ENCODE measurements around the gene ADA. TPM values are rescaled to one million over a fixed set of nuclear protein-coding genes. Genes with fewer than 3 reads are reported as not detected.

ADA gene
- total RNA-seq, 4 donors from 2014 or later = 2.2 to 5.1 (median 3.0) TPM

GRCh38 chr20:44648579-44648978, 2.9 kb downstream of the ADA start:
- H3K4me3 ChIP-seq = no peak overlapping the region
- no peak for ATAC-seq
- H3K4me1 ChIP-seq = peaks cover 14 to 18% of the 10 kb centered on the region in 2 donors
- intact Hi-C loops (cut with DNase I; ENCODE audit: low total_unique reads) = no loop called here
- H3K27ac ChIP-seq = peak overlapping the region in 1 of 4 donors; percentile 18
- H3K9me3 ChIP-seq = no peaks in the 10 kb centered on the region
- H3K27me3 ChIP-seq = peaks cover 0 to 4% (median 0%) of the 10 kb centered on the region in 3 donors
- TF ChIP-seq POLR2A (IDR thresholded peaks at IDR 0.05) = no peak
- DNase-seq = no peak
- in situ Hi-C loops (cut with MboI; ENCODE audit: low sequenced_read_pairs in 4 of 4) = no loop called here
- H3K36me3 ChIP-seq = no peaks in the 10 kb centered on the region

DNA sequence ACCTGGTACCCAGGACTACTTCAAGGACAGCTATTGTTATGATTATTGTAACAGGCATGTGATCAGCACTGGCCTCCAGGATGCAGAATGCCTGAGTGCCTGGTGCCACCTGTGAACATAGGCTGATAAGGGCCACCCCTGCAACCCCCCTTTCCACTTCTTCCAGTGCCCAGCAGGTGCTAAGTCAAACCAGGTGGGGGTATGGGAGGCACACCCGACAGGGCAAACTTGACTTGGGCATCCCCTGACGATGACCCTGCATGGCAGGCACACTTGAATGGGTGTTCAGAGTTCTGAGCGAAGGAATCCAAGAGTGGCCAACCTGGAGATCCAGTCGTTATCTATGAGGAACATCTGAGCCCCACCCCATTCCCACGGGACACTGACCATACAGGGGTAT, 3.4 kb downstream of the ADA start:
- no peak for DNase-seq
- Histone ChIP-seq H3K27me3 (peaks cover 0 to 4% (median 0%) of the 10 kb centered on the region in 3 donors), H3K4me1 (peaks cover 14 to 22% of the 10 kb centered on the region in 2 donors), H3K36me3 (no peaks in the 10 kb centered on the region), H3K27ac (no peak overlapping the region), H3K4me3 (no peak overlapping the region), H3K9me3 (no peaks in the 10 kb centered on the region)
- intact Hi-C loops (cut with DNase I; ENCODE audit: low total_unique reads) (no loop called here), in situ Hi-C loops (cut with MboI; ENCODE audit: low sequenced_read_pairs in 4 of 4) (no loop called here)
- TF ChIP-seq POLR2A (IDR thresholded peaks at IDR 0.05) (no peak), CTCF (IDR thresholded peaks at IDR 0.05 in 4 of 5, conservative IDR thresholded peaks at IDR 0.05 in 1 of 5) (no peak)
- ATAC-seq = no peak

GRCh38 chr20:44646641-44647274, 4.7 kb downstream of the ADA start:
- TF ChIP-seq CTCF (IDR thresholded peaks at IDR 0.05 in 4 of 5, conservative IDR thresholded peaks at IDR 0.05 in 1 of 5) = no peak
- TF ChIP-seq POLR2A (IDR thresholded peaks at IDR 0.05) = no peak
- peaks cover 0 to 4% (median 0%) of the 10 kb centered on the region in 3 donors for H3K27me3 ChIP-seq
- in situ Hi-C loops (cut with MboI; ENCODE audit: low sequenced_read_pairs in 4 of 4) = no loop called here
- no peaks in the 10 kb centered on the region for H3K36me3 ChIP-seq
- H3K4me1 ChIP-seq = peaks cover 23 to 35% of the 10 kb centered on the region in 2 donors
- DNase-seq = no peak
- intact Hi-C loops (cut with DNase I; ENCODE audit: low total_unique reads) = no loop called here
- no peak for ATAC-seq
- H3K4me3 ChIP-seq = no peak overlapping the region
- H3K9me3 ChIP-seq = no peaks in the 10 kb centered on the region
- H3K27ac ChIP-seq = peak overlapping the region in 3 of 4 donors; percentile 6 to 46 (median 12)

- ATAC-seq (no peak), DNase-seq (no peak)
- Histone ChIP-seq H3K4me1 (peaks cover 23 to 35% of the 10 kb centered on the region in 2 donors), H3K4me3 (no peak overlapping the region), H3K9me3 (no peaks in the 10 kb centered on the region), H3K36me3 (no peaks in the 10 kb centered on the region), H3K27ac (peak overlapping the region in 3 of 4 donors; percentile 12 to 46 (median 22)), H3K27me3 (peaks cover 0 to 4% (median 0%) of the 10 kb centered on the region in 3 donors)
- intact Hi-C loops (cut with DNase I; ENCODE audit: low total_unique reads) (no loop called here), in situ Hi-C loops (cut with MboI; ENCODE audit: low sequenced_read_pairs in 4 of 4) (no loop called here)
- TF ChIP-seq POLR2A (IDR thresholded peaks at IDR 0.05) = no peak
- no peak for TF ChIP-seq CTCF (IDR thresholded peaks at IDR 0.05 in 4 of 5, conservative IDR thresholded peaks at IDR 0.05 in 1 of 5)
Measured at GRCh38 chr20:44646023-44646640, 5.4 kb downstream of the ADA start.

GRCh38 chr20:44644667-44645131, 6.8 kb downstream of the ADA start:
- Histone ChIP-seq H3K4me1 (peaks cover 23 to 35% of the 10 kb centered on the region in 2 donors), H3K4me3 (no peak overlapping the region), H3K27me3 (no peaks in the 10 kb centered on the region), H3K27ac (peak overlapping the region; percentile 61 to 79 (median 68)), H3K9me3 (no peaks in the 10 kb centered on the region), H3K36me3 (no peaks in the 10 kb centered on the region)
- ATAC-seq (no peak), DNase-seq (no peak)
- in situ Hi-C loops (cut with MboI; ENCODE audit: low sequenced_read_pairs in 4 of 4) (no loop called here), intact Hi-C loops (cut with DNase I; ENCODE audit: low total_unique reads) (no loop called here)
- TF ChIP-seq CTCF (IDR thresholded peaks at IDR 0.05 in 4 of 5, conservative IDR thresholded peaks at IDR 0.05 in 1 of 5) (no peak), POLR2A (IDR thresholded peaks at IDR 0.05) (no peak)
